Mucosa of rectum (tissue), 2 donors: ENCODE measurements around the gene AFAP1L2.

Experiments used
- H3K27ac ChIP-seq, 2 donors: one replicate each; pipeline ENCODE4 v1.7.0; 2013; ENCODE audit warnings: inconsistent platforms in 2 of 2, low read depth in 2 of 2, low read length in 2 of 2
- H3K27me3 ChIP-seq, 2 donors: one replicate each; pipeline ENCODE4 v1.7.0; 2013; ENCODE audit warnings: low read length in 2 of 2; ENCODE audit not compliant: control insufficient read depth in 2 of 2, insufficient read depth in 2 of 2
- H3K36me3 ChIP-seq, 2 donors: one replicate each; pipeline ENCODE4 v1.7.0; 2013; ENCODE audit warnings: low read length in 2 of 2; ENCODE audit not compliant: control insufficient read depth in 2 of 2, insufficient read depth in 2 of 2
- H3K4me1 ChIP-seq, 2 donors: one replicate each; pipeline ENCODE4 v1.7.0; 2013; ENCODE audit warnings: low read length in 2 of 2, mild to moderate bottlenecking in 1 of 2; ENCODE audit not compliant: control insufficient read depth in 2 of 2, insufficient read depth in 2 of 2
- H3K4me3 ChIP-seq, 2 donors: one replicate each; pipeline ENCODE4 v1.7.0; 2013; ENCODE audit warnings: low read length in 2 of 2
- H3K9ac ChIP-seq, 2 donors: one replicate each; pipeline ENCODE4 v1.7.0; 2013; ENCODE audit warnings: low read length in 2 of 2, low read depth in 1 of 2, mild to moderate bottlenecking in 1 of 2
- H3K9me3 ChIP-seq, 2 donors: one replicate each; pipeline ENCODE4 v1.7.0; 2013; ENCODE audit warnings: low read length in 2 of 2; ENCODE audit not compliant: control insufficient read depth in 2 of 2
- donor health status: healthy.
- donor health status: Normal muscosa, but diverticular disease.

Gene AFAP1L2

DNA sequence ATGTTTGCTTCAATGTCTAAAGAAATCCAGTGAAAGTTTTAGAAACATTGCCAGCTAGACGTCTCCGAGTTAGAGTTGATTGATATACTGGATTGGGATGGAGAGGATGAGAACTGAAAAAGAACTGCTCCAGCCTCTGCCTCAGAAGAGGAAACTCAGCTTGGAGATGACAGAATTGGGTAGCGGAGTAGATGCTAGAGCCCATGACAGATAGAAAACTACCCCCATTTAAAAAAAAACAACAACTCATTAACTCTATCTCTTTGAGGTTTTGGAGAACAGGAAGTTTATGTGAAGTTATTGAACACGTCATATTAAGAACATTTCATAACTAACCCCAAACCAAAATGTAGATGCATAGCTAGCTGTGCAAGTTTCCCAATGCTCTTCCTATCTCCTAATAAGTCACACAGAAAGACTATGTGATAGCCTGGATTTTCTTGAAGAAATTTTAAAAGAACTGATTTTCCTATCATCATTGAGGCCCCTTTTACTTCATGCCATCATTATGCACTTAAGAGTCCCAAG is 28.3 kb upstream of the AFAP1L2 start:
- Histone ChIP-seq H3K27ac (no peak overlapping the region), H3K9ac (no peak overlapping the region), H3K9me3 (no peaks in the 10 kb centered on the region), H3K36me3 (peaks cover 18 to 30% of the 10 kb centered on the region in 2 donors), H3K27me3 (no peaks in the 10 kb centered on the region), H3K4me3 (no peak overlapping the region), H3K4me1 (no peaks in the 10 kb centered on the region)

DNA sequence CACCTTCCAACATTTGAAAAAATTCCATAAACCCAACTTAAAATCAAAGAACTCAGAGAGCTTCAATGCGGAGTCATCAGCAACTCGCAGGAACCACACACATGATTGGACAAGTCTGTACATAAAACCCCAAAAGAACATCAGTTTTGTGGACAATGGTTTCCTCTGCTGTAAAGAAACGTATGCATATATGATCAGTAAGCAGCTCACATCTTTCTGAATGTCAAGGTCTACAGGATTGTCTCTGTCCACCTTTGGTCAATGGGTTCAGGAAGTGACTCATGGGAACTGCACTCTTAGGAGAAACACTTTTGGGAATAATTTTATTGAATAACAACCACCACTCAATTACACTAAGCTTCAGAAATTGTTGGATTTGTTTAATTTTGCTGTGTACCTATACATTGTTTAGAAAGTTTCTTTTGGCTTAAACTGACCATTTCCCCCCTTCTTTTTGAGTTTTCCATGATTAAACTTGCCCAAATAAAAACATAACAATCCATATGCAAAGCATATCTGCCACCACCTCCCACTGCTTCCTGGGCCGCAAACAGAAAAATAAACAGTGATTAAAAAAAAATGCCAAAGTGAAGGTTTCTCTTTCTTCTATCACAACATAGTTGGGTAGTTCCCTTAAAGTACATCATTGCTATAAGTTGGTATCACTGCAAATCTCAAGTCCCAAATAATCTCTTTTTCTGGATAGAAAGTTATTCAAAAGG is 27.3 kb upstream of the AFAP1L2 start:
- no peaks in the 10 kb centered on the region for H3K9me3 ChIP-seq
- H3K4me3 ChIP-seq: no peak overlapping the region
- no peaks in the 10 kb centered on the region for H3K27me3 ChIP-seq
- no peaks in the 10 kb centered on the region for H3K4me1 ChIP-seq
- H3K9ac ChIP-seq: no peak overlapping the region
- H3K36me3 ChIP-seq: peaks cover 16 to 29% of the 10 kb centered on the region in 2 donors
- no peak overlapping the region for H3K27ac ChIP-seq

DNA sequence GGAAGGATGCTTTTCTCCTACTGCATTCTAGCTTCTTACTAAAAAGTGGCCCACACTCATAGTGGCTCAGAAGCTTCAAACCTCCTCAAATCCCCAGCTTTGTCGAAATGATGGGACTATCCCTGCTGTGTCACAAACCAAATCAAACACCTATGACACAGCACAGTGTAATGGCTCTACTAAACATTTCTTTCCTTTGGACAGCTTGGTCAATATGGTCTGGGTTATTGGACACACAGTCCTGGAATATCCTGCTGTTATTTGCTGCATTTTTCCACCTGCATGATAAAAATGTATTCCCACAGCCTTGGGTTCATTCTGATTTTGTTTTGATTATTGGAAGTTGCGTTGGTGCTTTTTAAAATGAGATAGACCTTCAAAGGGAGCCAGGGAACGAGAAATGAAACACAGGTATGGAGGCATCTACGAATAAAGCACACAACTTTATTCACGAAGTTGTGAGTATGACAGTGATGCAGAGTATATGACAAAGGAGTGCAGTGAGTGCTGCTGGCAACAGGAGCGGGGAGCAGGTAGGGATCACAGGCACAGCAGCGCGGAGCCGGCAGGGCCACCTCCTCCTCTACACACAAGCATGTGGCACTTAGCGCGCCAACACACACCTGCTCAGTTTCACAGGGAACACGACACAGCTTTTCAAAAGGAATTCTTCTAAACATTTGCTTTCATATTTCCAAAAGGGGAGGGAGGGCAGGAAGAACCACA is 26.5 kb upstream of the AFAP1L2 start:
- H3K4me1 ChIP-seq: no peaks in the 10 kb centered on the region
- H3K36me3 ChIP-seq: peaks cover 12 to 23% of the 10 kb centered on the region in 2 donors

DNA sequence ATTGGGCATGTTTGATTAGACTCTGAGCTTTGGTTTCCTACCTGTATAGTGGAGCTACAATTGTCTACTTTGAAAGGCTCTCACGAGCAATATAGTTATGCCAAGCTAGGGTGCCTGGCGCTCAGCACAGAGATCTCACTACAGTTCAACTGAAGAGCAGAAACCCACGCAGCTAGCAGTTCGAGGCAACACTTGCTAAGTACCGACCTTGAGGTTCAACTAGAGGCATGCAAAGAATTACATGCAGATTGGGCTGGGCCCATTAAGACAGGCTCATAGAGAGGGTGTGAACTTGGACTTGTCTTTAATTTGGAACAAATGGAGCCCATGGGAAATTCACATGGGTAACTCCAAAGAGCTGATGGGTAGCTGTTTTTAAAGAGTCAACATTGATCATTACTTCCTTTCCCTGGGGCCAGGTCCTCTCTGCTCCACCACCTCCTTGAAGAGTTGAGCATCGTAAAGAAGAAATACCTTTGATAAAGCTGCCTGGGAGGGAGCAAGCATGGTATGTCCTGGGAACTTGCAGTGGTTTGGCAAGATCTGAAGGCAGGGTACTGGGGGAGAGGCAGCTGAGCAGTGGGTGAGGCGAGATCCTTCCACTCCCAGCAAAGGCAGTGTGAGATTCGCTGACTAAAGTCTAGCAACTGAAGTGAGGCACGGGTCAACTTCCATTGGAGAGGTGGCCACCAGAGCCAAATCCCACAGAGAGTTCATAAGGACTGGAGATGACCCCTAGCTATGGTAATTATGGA is 25.5 kb upstream of the AFAP1L2 start:
- Histone ChIP-seq H3K9me3 (no peaks in the 10 kb centered on the region), H3K4me3 (no peak overlapping the region), H3K4me1 (no peaks in the 10 kb centered on the region), H3K27me3 (no peaks in the 10 kb centered on the region), H3K36me3 (peaks cover 6 to 15% of the 10 kb centered on the region in 2 donors), H3K9ac (no peak overlapping the region), H3K27ac (no peak overlapping the region)

More for the DNA sequence above, 26.5 kb upstream of the AFAP1L2 start:
- Histone ChIP-seq H3K27me3 (no peaks in the 10 kb centered on the region), H3K4me3 (no peak overlapping the region), H3K9ac (no peak overlapping the region), H3K27ac (no peak overlapping the region), H3K9me3 (no peaks in the 10 kb centered on the region)

DNA sequence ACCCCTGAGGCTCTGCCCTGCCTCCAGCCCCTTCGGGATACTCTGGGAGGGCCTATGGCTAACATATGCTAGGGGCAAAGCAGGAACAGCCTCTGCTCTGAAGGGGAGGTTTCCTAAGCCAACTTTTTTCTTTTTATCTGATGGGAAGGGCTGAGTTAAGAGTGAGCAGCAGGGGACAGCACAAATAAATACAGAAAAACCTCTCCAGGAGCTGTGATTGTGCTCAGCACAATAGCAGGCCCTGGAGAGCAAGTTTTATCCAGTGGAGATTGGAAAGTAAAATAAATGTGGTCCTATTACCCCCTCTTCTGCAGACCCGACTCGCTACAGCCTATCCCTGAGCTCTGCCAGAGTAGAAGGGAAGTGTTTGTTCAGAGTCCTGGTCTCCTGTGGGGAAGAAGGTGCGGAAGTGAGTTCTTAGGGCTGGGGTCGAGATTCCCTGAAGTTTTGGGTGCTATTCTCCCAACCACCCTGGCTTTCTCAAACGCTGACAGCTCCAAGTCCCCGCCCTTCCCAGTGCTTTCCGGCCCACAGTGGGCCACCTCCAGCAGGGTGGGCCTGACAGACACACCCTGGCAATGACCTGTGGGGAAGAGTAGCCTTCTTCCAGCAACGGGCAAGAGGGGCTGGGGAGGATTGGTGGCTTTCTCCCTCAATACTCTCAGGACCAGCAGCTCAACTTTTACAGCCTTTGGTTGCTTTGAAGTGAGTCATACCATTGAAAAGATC is 23.0 kb upstream of the AFAP1L2 start:
- Histone ChIP-seq H3K9ac (no peak overlapping the region), H3K27me3 (no peaks in the 10 kb centered on the region), H3K4me3 (no peak overlapping the region), H3K4me1 (no peaks in the 10 kb centered on the region), H3K27ac (no peak overlapping the region), H3K9me3 (no peaks in the 10 kb centered on the region), H3K36me3 (peaks cover 0 to 5% of the 10 kb centered on the region in 2 donors)

DNA sequence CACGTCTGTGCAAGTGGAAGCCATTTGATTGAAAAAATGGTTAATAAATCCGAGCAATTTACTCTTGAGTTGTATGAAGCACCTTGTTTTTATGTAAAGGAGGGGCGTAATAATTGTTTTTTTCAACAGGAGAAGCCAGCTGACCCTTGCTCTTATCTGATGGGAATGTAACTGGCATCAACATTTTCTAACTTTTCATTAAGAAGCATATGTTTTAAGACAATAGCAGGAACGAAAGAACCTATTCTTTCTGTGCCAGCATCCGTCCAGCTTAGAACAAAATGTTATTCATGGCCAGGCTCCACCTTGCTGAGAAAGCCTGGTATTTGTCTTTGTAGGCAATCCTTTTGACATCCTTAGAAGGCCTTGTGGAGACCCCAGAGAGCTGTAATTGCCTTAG is 22.2 kb upstream of the AFAP1L2 start:
- Histone ChIP-seq H3K9me3 (no peaks in the 10 kb centered on the region), H3K4me3 (no peak overlapping the region), H3K27me3 (no peaks in the 10 kb centered on the region), H3K27ac (no peak overlapping the region), H3K36me3 (peaks cover 0 to 5% of the 10 kb centered on the region in 2 donors), H3K4me1 (no peaks in the 10 kb centered on the region), H3K9ac (no peak overlapping the region)

DNA sequence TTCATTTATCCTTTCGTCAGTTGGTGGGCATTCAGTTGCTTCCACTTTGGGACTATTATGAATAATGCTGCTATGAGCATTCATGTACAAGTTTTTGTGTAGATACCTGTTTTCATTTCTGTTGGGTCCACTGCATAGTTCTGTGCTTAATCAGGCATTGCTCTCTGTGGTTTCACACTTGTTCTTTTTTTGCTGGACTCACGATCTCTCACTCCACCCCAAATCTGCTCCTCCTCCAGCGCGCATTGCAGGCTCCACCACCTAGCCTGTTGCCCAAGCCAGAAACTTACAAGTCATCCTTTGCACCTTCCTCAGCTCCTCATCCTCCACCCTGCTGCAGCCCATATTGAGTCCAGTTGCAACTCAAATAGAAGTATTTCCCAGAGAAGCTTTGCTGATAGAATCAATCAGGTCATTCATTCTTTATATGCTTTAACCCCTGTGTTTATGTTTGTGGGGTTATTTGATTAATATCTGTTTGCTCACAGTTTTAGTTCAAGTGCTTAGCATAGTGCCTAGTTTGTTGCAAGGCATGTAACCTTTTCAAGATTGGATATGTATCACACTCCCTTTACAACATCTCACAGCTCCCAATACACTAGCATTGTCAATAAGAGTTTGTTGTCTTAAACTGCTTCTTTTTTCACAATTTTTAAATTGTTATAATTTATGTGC is 16.6 kb upstream of the AFAP1L2 start:
- Histone ChIP-seq H3K36me3 (no peaks in the 10 kb centered on the region), H3K4me3 (no peak overlapping the region), H3K9me3 (no peaks in the 10 kb centered on the region), H3K4me1 (no peaks in the 10 kb centered on the region), H3K27me3 (no peaks in the 10 kb centered on the region), H3K9ac (no peak overlapping the region), H3K27ac (no peak overlapping the region)

DNA sequence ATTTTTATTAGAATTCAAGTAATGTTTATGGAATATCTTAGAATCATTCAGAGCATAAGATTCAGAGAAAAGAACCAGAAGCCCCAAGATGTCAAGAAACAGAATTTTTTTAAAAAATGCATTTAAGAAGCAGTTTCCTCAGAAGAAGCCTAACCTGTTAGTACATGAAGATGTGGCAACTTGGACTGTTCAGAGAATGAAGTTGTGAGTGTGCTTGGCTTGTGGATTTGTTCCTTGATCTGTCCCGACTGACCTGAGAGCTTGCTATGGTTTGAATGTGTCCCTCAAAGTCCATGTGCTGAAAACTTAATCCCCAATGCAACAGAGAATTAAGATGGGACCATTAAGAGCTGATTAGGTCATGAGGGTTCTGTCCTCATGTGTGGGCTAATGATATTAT is 13.8 kb upstream of the AFAP1L2 start:
- no peaks in the 10 kb centered on the region for H3K9me3 ChIP-seq
- no peak overlapping the region for H3K27ac ChIP-seq
- no peaks in the 10 kb centered on the region for H3K27me3 ChIP-seq
- no peaks in the 10 kb centered on the region for H3K4me1 ChIP-seq
- H3K9ac ChIP-seq: no peak overlapping the region
- no peak overlapping the region for H3K4me3 ChIP-seq
- no peaks in the 10 kb centered on the region for H3K36me3 ChIP-seq

DNA sequence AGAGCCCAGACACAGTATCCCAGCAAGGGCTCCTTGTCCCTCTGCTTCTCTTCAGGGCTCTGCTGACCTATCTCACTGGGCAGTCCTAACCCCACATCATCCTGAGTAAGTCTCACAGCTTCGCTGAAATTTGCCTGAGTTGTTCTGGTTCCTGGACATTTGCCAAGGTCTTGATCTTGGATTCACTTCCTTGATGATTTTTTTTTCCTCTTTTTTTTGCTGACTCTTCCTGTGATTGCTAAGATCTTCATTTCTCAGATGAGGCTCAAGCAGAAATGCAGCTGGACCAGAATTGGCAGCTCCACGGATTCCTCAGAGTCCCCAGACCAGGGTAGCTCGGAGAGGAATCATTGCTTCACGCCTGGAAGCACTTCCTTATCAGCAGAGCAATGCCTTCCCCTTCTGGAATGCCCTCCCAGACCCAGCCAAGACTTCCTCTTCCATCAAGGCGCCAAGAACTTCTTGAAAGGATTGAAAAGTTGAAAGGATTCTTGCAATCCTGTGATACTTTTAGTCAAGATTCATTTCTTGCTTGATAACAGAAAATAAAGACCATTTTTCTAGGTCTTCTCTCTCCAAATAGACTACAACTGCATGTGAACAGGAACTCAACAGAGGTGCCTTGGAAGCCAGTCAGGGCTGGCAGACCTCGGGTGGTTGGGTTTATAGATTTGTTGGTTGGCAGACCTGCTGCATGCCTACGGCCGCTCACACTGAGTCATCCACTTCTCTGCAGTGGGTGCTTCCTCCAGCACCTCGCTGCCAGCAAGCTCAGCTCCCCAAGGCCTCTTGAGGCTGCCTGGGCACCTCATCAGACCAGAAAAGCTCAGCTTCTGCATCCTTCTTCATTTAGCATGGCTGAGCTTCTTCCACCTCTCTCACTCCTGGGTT is 8.8 kb upstream of the AFAP1L2 start:
- no peak overlapping the region for H3K9ac ChIP-seq
- H3K27ac ChIP-seq: no peak overlapping the region
- H3K36me3 ChIP-seq: no peaks in the 10 kb centered on the region
- H3K4me3 ChIP-seq: no peak overlapping the region
- no peaks in the 10 kb centered on the region for H3K27me3 ChIP-seq
- no peaks in the 10 kb centered on the region for H3K4me1 ChIP-seq
- no peaks in the 10 kb centered on the region for H3K9me3 ChIP-seq
